Neural progenitor cell (in vitro differentiated cells): Measurements from ENCODE around the gene MPRIP. TPM values are rescaled to one million over a fixed set of nuclear protein-coding genes. Genes with fewer than 3 reads are reported as not detected.

Experiments used
- DNase-seq: peaks from one replicate; pipeline ENCODE4 v3.0.0-alpha.2; 2016; ENCODE audit warnings: low spot score
- H2AFZ ChIP-seq: fragments of 200-600 bp; sonication (generic); replicated peaks from 2 replicates; pipeline ENCODE4 v1.6.1; 2016; ENCODE audit warnings: antibody characterized with exemption
- H3F3A ChIP-seq: fragments of 200-600 bp; sonication (generic); 2 replicates; pipeline ENCODE4 v1.6.1; 2016; ENCODE audit warnings: antibody characterized with exemption, low read depth
- H3K27ac ChIP-seq: fragments of 200-600 bp; sonication (generic); 2 replicates; pipeline ENCODE4 v1.5.1; 2016; ENCODE audit warnings: mild to moderate bottlenecking
- H3K27me3 ChIP-seq: fragments of 200-600 bp; sonication (generic); 2 replicates; pipeline ENCODE4 v1.6.1; 2016; ENCODE audit warnings: mild to moderate bottlenecking, moderate library complexity
- H3K36me3 ChIP-seq: fragments of 200-600 bp; sonication (generic); 2 replicates; pipeline ENCODE4 v1.5.1; 2016
- H3K4me1 ChIP-seq: fragments of 200-600 bp; sonication (generic); 2 replicates; pipeline ENCODE4 v1.6.1; 2016; ENCODE audit warnings: mixed run types
- H3K4me2 ChIP-seq: fragments of 200-600 bp; sonication (generic); 2 replicates; pipeline ENCODE4 v1.6.1; 2016
- H3K4me3 ChIP-seq: fragments of 200-600 bp; sonication (generic); 2 replicates; pipeline ENCODE4 v1.5.1; 2016
- H3K79me2 ChIP-seq: fragments of 200-600 bp; sonication (generic); 2 replicates; pipeline ENCODE4 v1.6.1; 2016; ENCODE audit warnings: low read depth
- H3K9ac ChIP-seq: fragments of 200-600 bp; sonication (generic); 2 replicates; pipeline ENCODE4 v1.6.1; 2016
- H3K9me3 ChIP-seq: fragments of 200-600 bp; sonication (generic); 2 replicates; pipeline ENCODE4 v1.5.1; 2016; ENCODE audit warnings: low read depth
- H4K20me1 ChIP-seq: fragments of 200-600 bp; sonication (generic); 2 replicates; pipeline ENCODE4 v1.6.1; 2016; ENCODE audit warnings: low read depth
- H3K27ac Mint-ChIP-seq: 3 replicates; pipeline ENCODE4 v1.8.0; 2021; ENCODE audit warnings: mixed read lengths
- H3K27me3 Mint-ChIP-seq: 2 replicates; pipeline ENCODE4 v1.8.0; 2022; ENCODE audit warnings: low read depth, mild to moderate bottlenecking, inconsistent platforms, moderate library complexity, mixed read lengths; ENCODE audit not compliant: insufficient read depth
- H3K36me3 Mint-ChIP-seq: 3 replicates; pipeline ENCODE4 v1.8.0; 2021; ENCODE audit warnings: mixed read lengths
- H3K4me1 Mint-ChIP-seq: 3 replicates; pipeline ENCODE4 v1.8.0; 2021; ENCODE audit warnings: mixed read lengths
- H3K4me3 Mint-ChIP-seq: 3 replicates; pipeline ENCODE4 v1.8.0; 2021; ENCODE audit warnings: mild to moderate bottlenecking, moderate library complexity, mixed read lengths
- H3K9me3 Mint-ChIP-seq: 3 replicates; pipeline ENCODE4 v1.8.0; 2020; ENCODE audit warnings: mixed read lengths
- CTCF ChIP-seq: fragments of 200-600 bp; sonication (generic); IDR thresholded peaks from 2 replicates; pipeline ENCODE4 v1.5.1; 2017; ENCODE audit warnings: antibody characterized with exemption, mild to moderate bottlenecking
- EZH2 ChIP-seq: fragments of 200-600 bp; sonication (generic); IDR thresholded peaks from 2 replicates; pipeline ENCODE4 v1.6.1; 2017; ENCODE audit warnings: antibody characterized with exemption, mild to moderate bottlenecking, moderate library complexity
- EZH2phosphoT487 ChIP-seq: fragments of 200-600 bp; sonication (generic); IDR thresholded peaks from 2 replicates; pipeline ENCODE4 v1.6.1; 2017; ENCODE audit warnings: antibody characterized with exemption
- total RNA-seq: library from RNA; depleted of rRNA; stranded (reverse); fragments of >200 nt; gene quantifications from 2 replicates; pipeline ENCODE4 v1.2.3, GENCODE V29; 2015; ENCODE audit warnings: low replicate concordance

Gene MPRIP
- total RNA-seq, 1 donor from 2014 or later = 42.1 TPM

- H3K36me3 ChIP-seq = no peaks in the 10 kb centered on the region
Measured at GRCh38 chr17:17084317-17084835, 42.1 kb downstream of the MPRIP start.

GRCh38 chr17:17084941-17085340, 42.7 kb downstream of the MPRIP start:
- H3K27me3 ChIP-seq = no peaks in the 10 kb centered on the region
- TF ChIP-seq CTCF (no peak), EZH2phosphoT487 (no peak)
- H3K36me3 Mint-ChIP-seq = peaks cover 28% of the 10 kb centered on the region
- no peaks in the 10 kb centered on the region for H3K9me3 Mint-ChIP-seq
- H3K9ac ChIP-seq = no peak overlapping the region
- H3K27ac Mint-ChIP-seq = no peak overlapping the region
- H3K9me3 ChIP-seq = no peaks in the 10 kb centered on the region
- H3K4me3 Mint-ChIP-seq = no peak overlapping the region
- DNase-seq = no peak
- H3K36me3 ChIP-seq = no peaks in the 10 kb centered on the region
- H3K27me3 Mint-ChIP-seq = peaks cover 6% of the 10 kb centered on the region
- no peak overlapping the region for H3K27ac ChIP-seq
- peaks cover 9% of the 10 kb centered on the region for H3K79me2 ChIP-seq
- H3F3A ChIP-seq = no peaks in the 10 kb centered on the region
- H3K4me1 Mint-ChIP-seq = peaks cover 14% of the 10 kb centered on the region
- no peak overlapping the region for H3K4me3 ChIP-seq
- no peak overlapping the region for H3K4me2 ChIP-seq
- H4K20me1 ChIP-seq = peaks cover 31% of the 10 kb centered on the region
- H2AFZ ChIP-seq = no peak overlapping the region
- H3K4me1 ChIP-seq = peaks cover under 1% of the 10 kb centered on the region

More at GRCh38 chr17:17084317-17084835, 42.1 kb downstream of the MPRIP start:
- peaks cover 9% of the 10 kb centered on the region for H3K79me2 ChIP-seq
- Mint-ChIP-seq H3K4me3 (no peak overlapping the region), H3K27ac (no peak overlapping the region), H3K36me3 (peaks cover 24% of the 10 kb centered on the region), H3K4me1 (peaks cover 19% of the 10 kb centered on the region), H3K9me3 (no peaks in the 10 kb centered on the region), H3K27me3 (peaks cover 6% of the 10 kb centered on the region)
- H3K4me1 ChIP-seq = peaks cover 6% of the 10 kb centered on the region
- no peak overlapping the region for H2AFZ ChIP-seq
- H4K20me1 ChIP-seq = peaks cover 37% of the 10 kb centered on the region
- H3K27me3 ChIP-seq = no peaks in the 10 kb centered on the region
- TF ChIP-seq EZH2phosphoT487 = no peak
- no peak for TF ChIP-seq EZH2
- TF ChIP-seq CTCF = no peak
- no peaks in the 10 kb centered on the region for H3K9me3 ChIP-seq
- H3F3A ChIP-seq = no peaks in the 10 kb centered on the region
- no peak for DNase-seq
- no peak overlapping the region for H3K9ac ChIP-seq
- H3K4me3 ChIP-seq = no peak overlapping the region
- H3K27ac ChIP-seq = no peak overlapping the region
- H3K4me2 ChIP-seq = no peak overlapping the region

GRCh38 chr17:17086585-17086984, 44.3 kb downstream of the MPRIP start:
- Histone ChIP-seq H3K4me1 (peaks cover 2% of the 10 kb centered on the region), H3K27ac (no peak overlapping the region), H3K79me2 (peaks cover 9% of the 10 kb centered on the region), H3K4me3 (no peak overlapping the region), H3K9ac (no peak overlapping the region), H3K9me3 (no peaks in the 10 kb centered on the region), H3K36me3 (no peaks in the 10 kb centered on the region), H2AFZ (no peak overlapping the region), H3F3A (no peaks in the 10 kb centered on the region), H4K20me1 (peaks cover 18% of the 10 kb centered on the region), H3K4me2 (no peak overlapping the region), H3K27me3 (no peaks in the 10 kb centered on the region)
- H3K4me1 Mint-ChIP-seq = peaks cover 10% of the 10 kb centered on the region
- no peaks in the 10 kb centered on the region for H3K9me3 Mint-ChIP-seq
- TF ChIP-seq EZH2 (no peak), CTCF (no peak), EZH2phosphoT487 (no peak)
- no peak for DNase-seq
- H3K36me3 Mint-ChIP-seq = peaks cover 31% of the 10 kb centered on the region
- no peak overlapping the region for H3K27ac Mint-ChIP-seq
- H3K4me3 Mint-ChIP-seq = no peak overlapping the region
- peaks cover 6% of the 10 kb centered on the region for H3K27me3 Mint-ChIP-seq
